Coronary artery (tissue), 2 donors: ENCODE data around the gene BANF2.
"Not testable (repeated sequence)": the region's sequence is repeated elsewhere in the genome, so short reads cannot be mapped to it uniquely, and the experiment has no call there.

Experiments
- DNase-seq: peaks from one replicate; pipeline ENCODE4 v3.0.0-alpha.2; 2017; ENCODE audit warnings: low spot score
- H3K27ac ChIP-seq, 2 donors: fragments of 200-600 bp; sonication (generic); one replicate each; pipeline ENCODE4 v1.5.1; 2016 to 2019
- H3K4me3 ChIP-seq: fragments of 200-600 bp; sonication (generic); 2 replicates; pipeline ENCODE4 v1.5.1; 2016; ENCODE audit warnings: mild to moderate bottlenecking, moderate library complexity
- TF ChIP-seq, protein P1 (sequence below): fragments of 200-600 bp; sonication (generic); IDR thresholded peaks from one replicate; pipeline ENCODE4 v1.5.1; 2019; ENCODE audit warnings: antibody characterized with exemption

Gene BANF2

GRCh38 chr20:17768271-17768670 is 68.5 kb downstream of the BANF2 start:
- no peak for DNase-seq
- Histone ChIP-seq H3K27ac (no peak overlapping the region), H3K4me3 (no peak overlapping the region)
- TF ChIP-seq, protein P1, sequence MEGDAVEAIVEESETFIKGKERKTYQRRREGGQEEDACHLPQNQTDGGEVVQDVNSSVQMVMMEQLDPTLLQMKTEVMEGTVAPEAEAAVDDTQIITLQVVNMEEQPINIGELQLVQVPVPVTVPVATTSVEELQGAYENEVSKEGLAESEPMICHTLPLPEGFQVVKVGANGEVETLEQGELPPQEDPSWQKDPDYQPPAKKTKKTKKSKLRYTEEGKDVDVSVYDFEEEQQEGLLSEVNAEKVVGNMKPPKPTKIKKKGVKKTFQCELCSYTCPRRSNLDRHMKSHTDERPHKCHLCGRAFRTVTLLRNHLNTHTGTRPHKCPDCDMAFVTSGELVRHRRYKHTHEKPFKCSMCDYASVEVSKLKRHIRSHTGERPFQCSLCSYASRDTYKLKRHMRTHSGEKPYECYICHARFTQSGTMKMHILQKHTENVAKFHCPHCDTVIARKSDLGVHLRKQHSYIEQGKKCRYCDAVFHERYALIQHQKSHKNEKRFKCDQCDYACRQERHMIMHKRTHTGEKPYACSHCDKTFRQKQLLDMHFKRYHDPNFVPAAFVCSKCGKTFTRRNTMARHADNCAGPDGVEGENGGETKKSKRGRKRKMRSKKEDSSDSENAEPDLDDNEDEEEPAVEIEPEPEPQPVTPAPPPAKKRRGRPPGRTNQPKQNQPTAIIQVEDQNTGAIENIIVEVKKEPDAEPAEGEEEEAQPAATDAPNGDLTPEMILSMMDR: no peak

DNA sequence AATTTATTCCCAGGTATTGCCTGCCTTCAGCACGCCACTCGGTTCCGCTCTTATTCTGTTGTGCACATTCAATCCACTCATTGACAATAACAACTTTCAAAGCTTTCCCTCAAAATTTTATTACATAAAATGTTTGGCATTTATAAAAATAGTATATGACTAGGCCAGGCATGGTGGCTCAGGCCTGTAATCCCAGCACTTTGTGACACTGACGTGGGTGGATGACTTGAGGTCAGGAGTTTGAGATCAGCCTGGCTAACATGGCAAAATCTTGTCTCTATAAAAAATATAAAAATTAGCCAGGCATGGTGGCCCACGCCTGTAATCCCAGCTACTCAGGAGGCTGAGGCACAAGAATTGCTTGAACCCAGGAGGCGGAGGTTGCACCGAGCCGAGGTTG is 70.0 kb downstream of the BANF2 start:
- H3K4me3 ChIP-seq, H3K27ac ChIP-seq: not testable (repeated sequence)

DNA sequence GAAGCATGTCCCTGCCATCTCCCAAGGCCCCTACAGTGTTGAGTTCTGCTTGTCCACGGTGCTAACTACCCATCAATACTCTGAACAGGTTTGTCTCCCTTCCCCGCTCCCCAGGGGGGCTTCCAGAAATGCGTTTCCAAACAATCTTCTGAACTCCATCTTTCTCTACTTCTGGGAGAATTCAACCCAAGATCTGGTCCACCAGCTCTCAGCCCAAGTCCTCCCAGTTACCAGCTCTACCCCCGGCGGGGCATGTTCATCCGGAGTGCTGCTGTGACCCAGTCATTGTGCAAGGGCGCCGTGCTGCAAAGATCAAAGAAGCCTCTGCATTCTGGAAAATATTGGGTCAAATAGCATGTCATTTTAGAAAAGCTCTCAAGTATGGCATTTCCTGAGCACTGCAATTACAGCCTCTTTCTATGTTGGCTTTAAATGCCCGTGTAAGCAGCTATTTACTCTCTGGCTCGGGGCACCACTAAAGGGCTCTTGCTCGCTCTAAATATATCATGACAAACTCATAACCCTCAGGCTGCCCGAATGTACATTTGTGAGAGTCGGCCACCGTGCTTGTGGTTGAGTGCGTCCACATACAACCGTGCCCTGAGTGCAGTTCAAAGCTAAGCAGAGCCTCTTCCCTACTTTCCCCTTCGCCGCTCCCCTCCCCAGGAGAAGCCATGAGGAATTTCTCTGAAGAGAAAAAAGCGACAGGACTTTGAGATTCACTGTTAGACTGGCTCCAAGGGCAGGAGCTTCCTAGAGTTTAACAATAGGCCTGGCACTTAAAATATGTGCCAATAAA is 71.6 kb downstream of the BANF2 start:
- Histone ChIP-seq H3K4me3 (no peak overlapping the region), H3K27ac (no peak overlapping the region)
- no peak for DNase-seq
- TF ChIP-seq, protein P1: no peak

More for the DNA sequence above, 70.0 kb downstream of the BANF2 start:
- not testable (repeated sequence) for DNase-seq

DNA sequence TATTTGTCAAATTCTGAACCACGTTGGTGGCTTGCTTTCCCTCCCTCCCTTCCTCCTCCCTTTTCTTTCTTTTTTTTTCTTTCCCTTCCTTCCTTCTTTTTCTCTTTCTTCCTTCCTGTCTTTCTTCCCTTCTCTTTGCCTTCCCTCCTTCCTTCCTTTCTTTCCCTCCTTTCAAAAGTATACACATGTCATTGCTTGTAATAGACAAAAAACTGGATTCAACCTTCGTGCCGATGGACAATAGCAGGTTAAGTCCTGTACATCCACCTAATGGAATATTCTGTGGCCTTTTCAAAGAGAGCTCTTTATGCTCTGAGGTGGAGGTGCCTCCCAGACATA is 72.2 kb downstream of the BANF2 start:
- H3K27ac ChIP-seq: no peak overlapping the region
- no peak for DNase-seq
- TF ChIP-seq, protein P1: no peak

GRCh38 chr20:17773619-17774018 is 73.9 kb downstream of the BANF2 start:
- Histone ChIP-seq H3K27ac (no peak overlapping the region), H3K4me3 (no peak overlapping the region)
- TF ChIP-seq, protein P1: no peak
- DNase-seq: no peak

More for the DNA sequence above, 72.2 kb downstream of the BANF2 start:
- H3K4me3 ChIP-seq: no peak overlapping the region

GRCh38 chr20:17775600-17775999 is 75.8 kb downstream of the BANF2 start:
- H3K27ac ChIP-seq: no peak overlapping the region
- TF ChIP-seq, protein P1: no peak
- no peak overlapping the region for H3K4me3 ChIP-seq
- no peak for DNase-seq

GRCh38 chr20:17776551-17776950 is 76.8 kb downstream of the BANF2 start:
- H3K27ac ChIP-seq: no peak overlapping the region
- TF ChIP-seq, protein P1: no peak
- DNase-seq: no peak

DNA sequence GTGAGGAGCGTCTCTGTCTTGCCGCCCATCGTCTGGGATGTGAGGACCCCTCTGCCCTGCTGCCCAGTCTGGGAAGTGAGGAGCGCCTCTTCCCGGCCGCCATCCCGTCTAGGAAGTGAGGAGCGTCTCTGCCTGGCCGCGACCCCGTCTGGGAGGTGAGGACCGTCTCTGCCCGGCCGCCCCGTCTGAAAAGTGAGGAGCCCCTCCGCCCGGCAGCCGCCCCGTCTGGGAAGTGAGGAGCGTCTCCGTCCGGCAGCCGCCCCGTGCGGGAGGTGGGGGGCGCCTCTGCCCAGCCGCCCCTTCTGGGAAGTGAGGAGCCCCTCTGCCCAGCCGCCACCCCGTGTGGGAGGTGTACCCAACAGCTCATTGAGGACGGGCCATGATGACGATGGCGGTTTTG is 79.2 kb downstream of the BANF2 start:
- not testable (repeated sequence) for H3K4me3 ChIP-seq, H3K27ac ChIP-seq, DNase-seq

More at GRCh38 chr20:17776551-17776950, 76.8 kb downstream of the BANF2 start:
- H3K4me3 ChIP-seq: no peak overlapping the region
